DOHH2 (cell line): ENCODE results near the gene NEDD4L.

Experiments used
- H3F3A ChIP-seq: fragments of 200-600 bp; sonication (generic), shearing (Covaris generic); 2 replicates; pipeline ENCODE4 v1.6.0; 2016; ENCODE audit warnings: antibody characterized with exemption, mild to moderate bottlenecking; ENCODE audit not compliant: control insufficient read depth, insufficient read depth
- H3K27ac ChIP-seq: fragments of 200-600 bp; sonication (generic); 2 replicates; pipeline ENCODE4 v1.5.1; 2014; ENCODE audit warnings: low read depth, mild to moderate bottlenecking, low read length, moderate library complexity
- H3K27me3 ChIP-seq: fragments of 200-600 bp; sonication (generic); 2 replicates; pipeline ENCODE4 v1.6.1; 2014; ENCODE audit warnings: mild to moderate bottlenecking, low read length, mixed read lengths; ENCODE audit not compliant: control insufficient read depth
- H3K36me3 ChIP-seq: fragments of 200-600 bp; sonication (generic); 2 replicates; pipeline ENCODE4 v1.6.1; 2014; ENCODE audit warnings: mild to moderate bottlenecking, low read length, moderate library complexity, mixed read lengths; ENCODE audit not compliant: control insufficient read depth
- H3K4me1 ChIP-seq: fragments of 200-600 bp; sonication (generic); 2 replicates; pipeline ENCODE4 v1.6.1; 2014; ENCODE audit warnings: mild to moderate bottlenecking, low read length, mixed read lengths; ENCODE audit not compliant: control insufficient read depth
- H3K4me2 ChIP-seq: fragments of 200-600 bp; sonication (generic); 2 replicates; pipeline ENCODE4 v1.6.0; 2014; ENCODE audit warnings: mild to moderate bottlenecking, low read length, moderate library complexity
- H3K4me3 ChIP-seq: fragments of 200-600 bp; sonication (generic); 2 replicates; pipeline ENCODE4 v1.5.1; 2014; ENCODE audit warnings: mild to moderate bottlenecking, low read length, mixed read lengths
- H3K79me2 ChIP-seq: fragments of 200-600 bp; sonication (generic); 2 replicates; pipeline ENCODE4 v1.6.1; 2014; ENCODE audit warnings: mild to moderate bottlenecking, low read length, mixed read lengths; ENCODE audit not compliant: control insufficient read depth
- H3K9me2 ChIP-seq: fragments of 200-600 bp; sonication (generic); replicated peaks from 2 replicates; pipeline ENCODE4 v1.6.1; 2014; ENCODE audit warnings: mild to moderate bottlenecking, low read length, mixed read lengths; ENCODE audit not compliant: control insufficient read depth
- H3K9me3 ChIP-seq: fragments of 200-600 bp; sonication (generic); 2 replicates; pipeline ENCODE4 v1.6.1; 2014; ENCODE audit warnings: antibody characterized with exemption, low read length, mixed read lengths; ENCODE audit not compliant: control insufficient read depth, insufficient read depth
- H4K20me1 ChIP-seq: fragments of 200-600 bp; sonication (generic); 2 replicates; pipeline ENCODE4 v1.6.0; 2014; ENCODE audit warnings: low read depth, mild to moderate bottlenecking, antibody characterized with exemption, low read length, moderate library complexity; ENCODE audit not compliant: control insufficient read depth, insufficient read depth
- EZH2phosphoT487 ChIP-seq: fragments of 200-600 bp; sonication (generic); IDR thresholded peaks from 2 replicates; pipeline ENCODE4 v1.6.1; 2017; ENCODE audit warnings: borderline replicate concordance, mild to moderate bottlenecking, antibody characterized with exemption, low read length, moderate library complexity, mixed read lengths
- TF ChIP-seq, protein P1 (sequence below): fragments of 200-600 bp; sonication (generic); IDR thresholded peaks from one replicate; pipeline ENCODE4 v1.5.1; 2014; ENCODE audit warnings: antibody characterized with exemption, mild to moderate bottlenecking, low read depth, low read length; ENCODE audit not compliant: poor library complexity, severe bottlenecking

The NEDD4L gene

DNA sequence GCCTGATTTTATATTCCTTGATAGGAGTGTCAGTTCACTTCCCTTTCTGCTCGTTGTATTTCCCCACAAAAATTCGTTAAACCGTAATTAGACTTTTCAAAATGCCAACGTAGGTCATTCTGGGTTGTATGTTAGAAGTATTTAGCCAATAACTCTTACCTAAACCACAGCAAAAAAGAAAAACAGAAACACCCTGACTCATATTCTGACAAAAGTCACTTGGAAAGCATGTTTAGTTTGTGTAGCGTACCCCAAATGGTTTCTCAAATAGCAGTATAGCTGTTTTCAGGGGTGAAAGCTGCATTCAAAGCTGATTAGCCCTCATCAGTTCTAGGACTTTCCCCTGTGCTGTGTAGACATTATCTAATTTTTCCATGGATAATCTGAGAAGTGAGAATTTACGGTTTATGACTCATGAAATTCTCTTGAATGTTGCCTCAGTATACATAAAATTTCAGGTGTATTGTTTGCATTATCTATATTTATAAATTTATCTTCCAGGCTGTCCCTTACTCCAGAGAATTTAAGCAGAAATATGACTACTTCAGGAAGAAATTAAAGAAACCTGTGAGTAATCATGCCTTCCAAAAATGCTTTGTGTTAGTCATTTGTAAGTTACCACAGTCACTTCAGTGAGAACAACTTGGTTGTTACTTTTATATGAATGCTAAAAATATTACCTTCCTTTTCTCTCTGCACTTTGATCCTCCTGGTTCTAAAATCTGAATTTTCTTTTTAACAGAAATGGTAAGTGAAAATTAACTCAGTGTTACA, 319.9 kb downstream of the NEDD4L start:
- no peak for TF ChIP-seq EZH2phosphoT487
- TF ChIP-seq, protein P1, sequence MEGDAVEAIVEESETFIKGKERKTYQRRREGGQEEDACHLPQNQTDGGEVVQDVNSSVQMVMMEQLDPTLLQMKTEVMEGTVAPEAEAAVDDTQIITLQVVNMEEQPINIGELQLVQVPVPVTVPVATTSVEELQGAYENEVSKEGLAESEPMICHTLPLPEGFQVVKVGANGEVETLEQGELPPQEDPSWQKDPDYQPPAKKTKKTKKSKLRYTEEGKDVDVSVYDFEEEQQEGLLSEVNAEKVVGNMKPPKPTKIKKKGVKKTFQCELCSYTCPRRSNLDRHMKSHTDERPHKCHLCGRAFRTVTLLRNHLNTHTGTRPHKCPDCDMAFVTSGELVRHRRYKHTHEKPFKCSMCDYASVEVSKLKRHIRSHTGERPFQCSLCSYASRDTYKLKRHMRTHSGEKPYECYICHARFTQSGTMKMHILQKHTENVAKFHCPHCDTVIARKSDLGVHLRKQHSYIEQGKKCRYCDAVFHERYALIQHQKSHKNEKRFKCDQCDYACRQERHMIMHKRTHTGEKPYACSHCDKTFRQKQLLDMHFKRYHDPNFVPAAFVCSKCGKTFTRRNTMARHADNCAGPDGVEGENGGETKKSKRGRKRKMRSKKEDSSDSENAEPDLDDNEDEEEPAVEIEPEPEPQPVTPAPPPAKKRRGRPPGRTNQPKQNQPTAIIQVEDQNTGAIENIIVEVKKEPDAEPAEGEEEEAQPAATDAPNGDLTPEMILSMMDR = no peak
- Histone ChIP-seq H3K4me2 (no peak overlapping the region), H3K4me3 (no peak overlapping the region), H3K79me2 (no peaks in the 10 kb centered on the region), H3K27me3 (no peaks in the 10 kb centered on the region), H3K9me2 (no peaks in the 10 kb centered on the region), H4K20me1 (no peaks in the 10 kb centered on the region), H3K9me3 (no peaks in the 10 kb centered on the region), H3K36me3 (peaks cover 57% of the 10 kb centered on the region), H3F3A (no peaks in the 10 kb centered on the region), H3K4me1 (peaks cover 39% of the 10 kb centered on the region), H3K27ac (no peak overlapping the region)

DNA sequence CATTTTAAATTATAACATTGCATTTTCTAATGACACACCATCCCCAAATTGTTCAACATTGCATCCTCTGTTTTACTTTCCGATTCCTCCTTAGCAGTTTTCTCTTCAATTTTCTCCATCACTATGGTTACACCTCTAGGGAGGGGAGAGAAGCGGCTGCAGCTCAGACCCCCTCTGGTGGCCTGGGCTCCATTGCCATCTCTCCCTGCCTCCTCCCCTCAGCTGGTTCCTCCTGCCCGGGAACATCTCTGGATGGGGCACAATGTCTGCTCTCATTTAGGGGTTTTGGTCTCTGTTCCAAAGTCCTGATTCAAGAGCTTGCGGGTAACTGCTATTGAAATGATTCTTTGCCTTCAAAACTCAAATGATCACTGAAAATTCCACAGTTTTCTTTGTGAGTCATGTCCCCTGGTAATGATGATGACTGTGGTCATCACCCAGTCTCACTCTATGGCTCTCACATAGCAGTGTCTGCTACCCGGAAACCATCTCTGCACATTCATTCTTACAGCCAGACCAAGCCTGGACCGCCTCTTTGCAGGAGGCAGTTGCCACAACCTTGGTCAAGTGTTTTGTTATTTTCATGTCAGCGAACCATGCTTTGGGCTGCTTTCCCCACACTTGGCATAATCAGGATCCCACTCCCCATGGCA, 321.0 kb downstream of the NEDD4L start:
- Histone ChIP-seq H3K36me3 (peaks cover 62% of the 10 kb centered on the region), H3K9me3 (no peaks in the 10 kb centered on the region), H3K79me2 (no peaks in the 10 kb centered on the region), H3F3A (no peaks in the 10 kb centered on the region), H3K4me3 (no peak overlapping the region), H3K4me2 (no peak overlapping the region), H3K27ac (no peak overlapping the region), H3K27me3 (no peaks in the 10 kb centered on the region), H4K20me1 (no peaks in the 10 kb centered on the region), H3K4me1 (peaks cover 39% of the 10 kb centered on the region), H3K9me2 (no peaks in the 10 kb centered on the region)
- TF ChIP-seq EZH2phosphoT487 = no peak
- TF ChIP-seq, protein P1 = no peak

DNA sequence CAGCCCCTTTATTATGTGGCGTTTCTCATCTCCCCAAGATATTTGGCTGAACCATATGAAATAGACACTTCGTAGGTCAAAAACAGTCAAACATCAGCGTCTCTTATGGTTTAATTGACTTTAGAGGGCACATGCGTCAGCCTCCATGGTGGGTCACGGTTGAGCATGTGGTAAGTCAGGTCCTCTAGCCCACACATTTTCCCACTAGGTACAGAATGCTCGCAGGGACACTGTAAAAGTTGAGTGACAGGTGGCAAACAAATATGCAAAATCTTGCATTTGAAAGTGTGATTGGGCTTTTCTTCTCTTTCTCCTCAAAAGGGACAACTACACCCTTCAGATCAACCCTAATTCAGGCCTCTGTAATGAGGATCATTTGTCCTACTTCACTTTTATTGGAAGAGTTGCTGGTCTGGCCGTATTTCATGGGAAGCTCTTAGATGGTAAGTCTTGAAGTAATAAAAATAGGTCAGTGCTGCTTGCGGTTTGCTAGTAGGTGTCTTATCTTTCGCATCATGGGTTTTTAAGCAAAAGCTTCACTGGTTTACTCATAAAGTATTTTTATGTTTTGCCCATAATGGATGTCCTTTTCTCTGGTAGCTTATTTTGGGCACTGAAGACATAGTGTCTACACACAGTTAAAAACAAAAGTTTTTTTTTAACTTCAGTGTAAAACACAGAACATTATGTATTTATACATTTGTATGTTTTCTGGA, 323.6 kb downstream of the NEDD4L start:
- Histone ChIP-seq H3K4me2 (no peak overlapping the region), H3K9me2 (no peaks in the 10 kb centered on the region), H3K9me3 (no peaks in the 10 kb centered on the region), H3K4me1 (peaks cover 19% of the 10 kb centered on the region), H3K79me2 (no peaks in the 10 kb centered on the region), H3K36me3 (peaks cover 62% of the 10 kb centered on the region), H3K4me3 (no peak overlapping the region), H4K20me1 (no peaks in the 10 kb centered on the region), H3K27ac (no peak overlapping the region), H3K27me3 (no peaks in the 10 kb centered on the region), H3F3A (no peaks in the 10 kb centered on the region)
- TF ChIP-seq, protein P1 = no peak
- no peak for TF ChIP-seq EZH2phosphoT487
